Ishikawa (cell line): Measurements from ENCODE around the gene COX6A2.

Source experiments
- CEBPB ChIP-seq: IDR thresholded peaks from 2 replicates; pipeline ENCODE4 v1.6.1; 2012
- CREB1 ChIP-seq: IDR thresholded peaks from 2 replicates; pipeline ENCODE4 v1.6.1; 2012; ENCODE audit warnings: low read depth
- EGR1 ChIP-seq: IDR thresholded peaks from 2 replicates; pipeline ENCODE4 v1.6.1; 2012
- EP300 ChIP-seq: IDR thresholded peaks from 2 replicates; pipeline ENCODE4 v1.6.1; 2012; ENCODE audit warnings: borderline replicate concordance
- FOXM1 ChIP-seq: IDR thresholded peaks from 2 replicates; pipeline ENCODE4 v1.6.1; 2012; ENCODE audit warnings: low read depth, borderline replicate concordance
- NFIC ChIP-seq: IDR thresholded peaks from 2 replicates; pipeline ENCODE4 v1.6.1; 2012
- RAD21 ChIP-seq: IDR thresholded peaks from 2 replicates; pipeline ENCODE4 v1.6.1; 2012; ENCODE audit warnings: low read depth
- REST ChIP-seq: IDR thresholded peaks from 2 replicates; pipeline ENCODE4 v1.6.1; 2012; ENCODE audit warnings: low read depth, mild to moderate bottlenecking
- TAF1 ChIP-seq: IDR thresholded peaks from 2 replicates; pipeline ENCODE4 v1.6.1; 2012; ENCODE audit warnings: low read depth, mild to moderate bottlenecking
- TCF12 ChIP-seq: IDR thresholded peaks from 2 replicates; pipeline ENCODE4 v1.6.1; 2012; ENCODE audit warnings: low read depth
- TEAD4 ChIP-seq: IDR thresholded peaks from 2 replicates; pipeline ENCODE4 v1.6.1; 2012
- USF1 ChIP-seq: IDR thresholded peaks from 2 replicates; pipeline ENCODE4 v1.6.1; 2012
- YY1 ChIP-seq: IDR thresholded peaks from 2 replicates; pipeline ENCODE4 v1.6.1; 2012; ENCODE audit warnings: low read depth
- ZBTB7A ChIP-seq: IDR thresholded peaks from 2 replicates; pipeline ENCODE4 v1.6.1; 2012; ENCODE audit warnings: low read depth
- TF ChIP-seq, protein P1 (sequence below): IDR thresholded peaks from 2 replicates; pipeline ENCODE4 v1.6.1; 2012

COX6A2 gene

GRCh38 chr16:31413943-31414342 is 14.2 kb downstream of the COX6A2 start:
- TF ChIP-seq USF1 (no peak), YY1 (no peak), TEAD4 (no peak), ZBTB7A (no peak), EGR1 (no peak), RAD21 (no peak), TCF12 (no peak), EP300 (no peak), CEBPB (no peak), CREB1 (no peak), FOXM1 (no peak), REST (no peak), NFIC (no peak), TAF1 (no peak)
- TF ChIP-seq, protein P1, sequence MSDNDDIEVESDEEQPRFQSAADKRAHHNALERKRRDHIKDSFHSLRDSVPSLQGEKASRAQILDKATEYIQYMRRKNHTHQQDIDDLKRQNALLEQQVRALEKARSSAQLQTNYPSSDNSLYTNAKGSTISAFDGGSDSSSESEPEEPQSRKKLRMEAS: no peak

DNA sequence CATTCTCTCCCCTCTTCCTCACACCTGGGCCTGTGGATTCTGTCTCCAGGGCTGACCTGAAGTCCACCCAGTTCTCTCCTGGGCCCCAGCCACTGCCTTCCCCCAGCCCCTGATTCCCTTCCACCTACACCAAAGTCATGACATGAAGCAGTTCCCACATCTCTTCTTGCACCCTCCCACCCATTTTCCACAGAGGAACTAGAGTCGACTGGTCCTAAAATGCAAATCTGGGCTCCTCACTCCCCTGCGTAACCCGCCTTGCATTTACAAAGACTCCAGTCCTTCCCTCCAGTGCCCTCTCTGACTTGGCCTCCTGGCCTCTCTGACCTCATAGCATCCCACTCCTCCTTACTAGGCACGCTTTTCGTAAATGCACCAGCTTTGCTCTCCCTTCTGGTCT is 14.8 kb downstream of the COX6A2 start:
- no peak for TF ChIP-seq USF1
- no peak for TF ChIP-seq RAD21
- TF ChIP-seq, protein P1: no peak
- no peak for TF ChIP-seq EP300
- no peak for TF ChIP-seq YY1
- TF ChIP-seq EGR1: no peak
- no peak for TF ChIP-seq ZBTB7A
- TF ChIP-seq TCF12: no peak
- TF ChIP-seq FOXM1: no peak
- no peak for TF ChIP-seq CEBPB
- TF ChIP-seq TEAD4: no peak
- TF ChIP-seq REST: no peak
- no peak for TF ChIP-seq CREB1
- TF ChIP-seq TAF1: no peak
- no peak for TF ChIP-seq NFIC

DNA sequence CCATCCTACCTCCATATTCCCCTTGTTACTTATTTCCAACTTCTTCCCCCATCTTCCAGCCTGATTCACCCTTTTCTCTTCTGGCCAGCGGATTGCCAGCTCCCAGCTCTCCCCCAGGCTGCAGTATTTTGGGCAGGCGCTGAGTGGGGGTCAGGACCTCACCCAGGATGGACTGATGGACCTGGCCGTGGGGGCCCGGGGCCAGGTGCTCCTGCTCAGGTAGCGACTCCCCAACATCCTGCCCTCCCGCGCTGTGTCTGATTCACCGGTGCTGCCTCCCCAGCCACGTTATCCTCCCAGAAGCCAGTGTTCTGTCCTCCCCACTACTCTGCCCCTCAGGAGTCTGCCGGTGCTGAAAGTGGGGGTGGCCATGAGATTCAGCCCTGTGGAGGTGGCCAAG is 15.4 kb downstream of the COX6A2 start:
- TF ChIP-seq EP300 (no peak), EGR1 (no peak), CEBPB (no peak), USF1 (no peak), ZBTB7A (no peak), CREB1 (no peak), YY1 (no peak), TAF1 (no peak), REST (no peak), TEAD4 (no peak), RAD21 (no peak)
- TF ChIP-seq, protein P1: no peak
